Fibroblast of skin of left biceps (primary cell): ENCODE data around the gene GRAMD4.

ENCODE experiments used
- DNase-seq, 2 experiments: peaks; one replicate each; pipeline ENCODE4 v3.0.0-alpha.2; 2013; ENCODE audit warnings: low read depth in 2 of 2

Gene GRAMD4

DNA sequence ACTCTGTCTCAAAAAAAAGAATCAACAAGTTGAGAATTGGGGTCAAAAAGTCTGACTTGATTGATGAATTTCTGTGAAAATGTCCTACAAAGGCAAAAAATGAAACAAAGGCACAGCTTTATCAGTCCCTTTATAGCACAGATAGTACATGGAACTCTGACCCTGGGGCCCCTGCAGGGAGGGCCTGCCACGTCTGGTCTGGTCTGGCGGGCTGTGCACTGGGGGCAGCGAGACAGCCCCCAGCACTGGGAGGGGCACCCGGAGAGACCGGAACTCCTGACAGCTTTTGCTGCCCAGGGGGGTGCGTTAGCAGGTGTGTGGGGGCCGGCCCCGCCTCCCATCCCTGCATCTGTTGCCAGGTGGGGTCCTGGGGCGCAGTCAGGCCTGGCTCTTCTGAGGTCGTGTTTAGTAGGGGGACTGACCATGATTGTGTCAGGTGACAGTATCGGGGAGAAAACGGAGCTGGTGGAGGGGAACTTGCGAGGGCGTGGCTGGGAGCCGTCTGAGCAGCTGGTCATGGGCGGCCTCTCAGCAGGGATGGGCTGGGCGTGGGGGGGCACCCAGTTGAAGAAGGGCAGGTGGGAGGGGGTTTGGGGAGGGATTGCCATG lies 51.7 kb downstream of the GRAMD4 start:
- DNase-seq, result no peak

DNA sequence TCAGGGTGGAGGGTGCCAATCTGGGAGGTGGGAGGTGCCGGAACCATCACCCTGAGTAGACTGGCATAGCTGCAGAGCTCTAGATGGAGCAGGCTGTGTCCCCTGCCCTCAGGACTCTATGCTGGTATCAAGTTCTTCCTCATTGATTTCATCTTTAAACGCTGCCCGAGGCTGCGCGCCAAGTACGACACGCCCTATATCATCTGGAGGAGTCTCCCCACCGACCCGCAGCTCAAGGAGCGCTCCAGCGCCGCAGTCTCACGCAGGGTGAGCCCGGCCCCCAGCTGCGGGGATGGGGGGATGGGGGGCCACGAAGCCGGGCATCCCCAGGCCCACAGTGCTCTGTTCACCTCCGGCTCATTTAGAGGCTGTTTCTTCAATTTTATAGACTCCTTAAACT lies 52.5 kb downstream of the GRAMD4 start:
- no peak for DNase-seq

DNA sequence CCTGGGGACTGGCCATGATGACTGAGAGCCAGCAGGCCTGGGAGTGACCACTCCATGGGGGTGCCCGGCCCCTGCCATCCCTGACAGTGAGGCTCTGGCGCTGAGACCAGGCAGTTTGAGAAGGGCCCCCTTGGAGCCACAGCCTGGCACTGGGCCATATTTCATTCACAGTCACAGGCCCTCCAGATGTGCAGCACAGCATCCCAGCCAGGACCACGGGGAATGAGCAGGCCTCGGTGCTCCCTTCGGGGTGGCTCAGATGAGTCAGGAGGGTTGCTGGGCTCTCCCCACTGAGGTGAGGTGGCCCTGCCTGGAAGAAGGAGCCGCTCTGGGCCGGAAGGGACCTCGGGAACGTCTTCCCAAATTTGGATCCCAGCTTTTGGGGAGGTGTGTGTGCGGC lies 53.0 kb downstream of the GRAMD4 start:
- peak in 1 of 2 experiments; percentile 9 for DNase-seq

DNA sequence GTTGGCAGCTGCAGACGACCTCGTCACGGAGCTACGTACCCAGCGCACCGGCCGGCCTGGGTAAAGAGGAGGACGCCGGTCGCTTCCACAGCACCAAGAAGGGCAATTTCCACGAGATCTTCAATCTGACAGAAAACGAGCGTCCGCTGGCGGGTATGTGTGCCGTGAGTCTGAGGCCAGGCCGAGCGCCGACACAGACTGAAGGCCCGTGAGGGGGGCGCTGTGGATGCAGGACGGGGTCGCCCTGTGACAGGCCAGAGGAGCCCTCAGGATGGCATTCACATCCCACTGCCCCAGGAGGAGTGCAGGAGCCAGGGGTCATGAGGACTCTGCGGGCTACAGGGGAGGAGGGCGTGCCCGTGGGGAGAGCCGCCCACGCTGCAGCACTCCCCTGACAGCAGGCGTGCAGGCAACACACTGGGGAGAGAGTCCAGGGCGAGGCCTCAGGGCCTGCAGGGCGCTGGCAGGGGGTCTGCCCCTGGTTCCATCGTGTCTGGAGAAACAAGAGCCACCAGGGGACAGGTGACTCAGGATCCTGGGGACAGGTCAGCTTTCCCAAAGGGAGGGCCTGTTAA lies 53.6 kb downstream of the GRAMD4 start:
- no peak for DNase-seq

DNA sequence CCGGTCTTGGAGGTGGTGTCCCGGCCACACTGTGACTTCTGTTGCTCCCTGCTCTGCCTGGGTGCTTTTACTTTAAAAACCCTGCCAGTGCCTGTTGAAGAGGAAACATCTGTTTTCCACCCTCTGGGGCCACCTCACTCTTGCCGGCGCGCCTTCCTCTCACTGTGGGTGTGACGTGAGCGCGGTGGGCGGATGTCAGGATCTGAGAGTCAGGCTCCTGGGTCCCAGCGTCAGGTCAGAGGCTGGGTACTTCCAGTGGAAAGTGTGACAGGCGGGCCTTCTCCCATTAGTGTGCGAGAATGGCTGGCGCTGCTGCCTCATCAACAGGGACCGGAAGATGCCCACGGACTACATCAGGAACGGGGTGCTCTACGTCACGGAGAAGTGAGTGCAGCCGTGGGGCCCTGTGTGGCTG lies 54.2 kb downstream of the GRAMD4 start:
- DNase-seq, result no peak

DNA sequence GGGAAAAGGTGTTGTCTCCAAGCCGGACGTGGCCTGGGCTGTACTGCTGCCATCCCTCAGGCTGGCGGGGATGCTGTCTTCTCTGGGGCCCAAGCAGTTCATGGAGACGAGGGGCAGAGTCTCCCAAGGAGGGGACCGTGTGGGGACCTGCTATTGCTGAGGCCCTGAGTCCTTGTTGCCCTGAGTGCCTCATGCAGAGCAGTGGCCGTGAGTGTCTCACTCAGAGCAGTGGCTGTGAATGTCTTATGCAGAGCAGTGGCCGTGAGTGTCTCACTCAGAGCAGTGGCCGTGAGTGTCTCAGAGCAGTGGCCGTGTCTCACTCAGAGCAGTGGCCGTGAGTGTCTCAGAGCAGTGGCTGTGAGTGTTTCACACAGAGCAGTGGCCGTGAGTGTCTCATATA lies 54.7 kb downstream of the GRAMD4 start:
- DNase-seq, result no peak

DNA sequence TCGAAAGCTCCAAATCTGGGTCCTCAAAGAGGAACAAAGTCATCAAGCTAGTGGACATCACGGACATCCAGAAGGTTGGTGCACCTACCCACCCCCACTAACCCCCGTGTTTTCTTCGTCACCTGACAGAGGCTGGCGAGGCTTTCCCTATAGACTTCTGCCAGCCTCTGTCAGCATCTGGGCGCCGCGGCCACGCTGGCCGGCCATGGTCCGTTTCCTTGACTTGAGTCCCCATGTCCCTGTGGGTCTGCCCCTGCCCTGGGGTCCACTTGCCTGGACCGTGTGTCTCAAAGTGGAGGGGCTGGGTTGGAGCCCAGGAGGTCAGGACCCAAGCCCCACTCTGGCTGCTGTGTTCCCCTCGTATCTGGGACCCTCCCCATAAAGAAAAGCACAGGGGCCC lies 55.3 kb downstream of the GRAMD4 start:
- DNase-seq, result no peak

DNA sequence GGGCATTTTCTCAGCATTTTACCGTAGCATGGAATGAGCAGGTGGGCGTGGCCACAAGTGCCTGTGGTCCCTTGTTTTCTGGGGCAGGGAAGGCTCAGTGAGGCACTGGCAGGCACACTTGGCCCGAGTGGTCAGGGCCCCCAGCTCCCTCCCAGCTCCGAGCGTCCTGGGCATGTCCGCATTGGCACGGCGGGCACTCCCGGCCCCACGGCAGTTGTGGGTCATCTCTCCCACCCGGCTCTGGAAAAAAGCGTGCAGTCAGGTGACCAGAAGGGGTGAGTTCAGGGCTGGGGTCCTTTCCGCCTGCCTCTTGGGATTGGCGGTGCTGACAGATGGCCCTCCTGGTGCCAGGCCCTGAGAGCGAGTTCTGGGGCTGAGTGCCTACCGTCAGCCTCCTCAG lies 55.8 kb downstream of the GRAMD4 start:
- DNase-seq, result no peak

DNA sequence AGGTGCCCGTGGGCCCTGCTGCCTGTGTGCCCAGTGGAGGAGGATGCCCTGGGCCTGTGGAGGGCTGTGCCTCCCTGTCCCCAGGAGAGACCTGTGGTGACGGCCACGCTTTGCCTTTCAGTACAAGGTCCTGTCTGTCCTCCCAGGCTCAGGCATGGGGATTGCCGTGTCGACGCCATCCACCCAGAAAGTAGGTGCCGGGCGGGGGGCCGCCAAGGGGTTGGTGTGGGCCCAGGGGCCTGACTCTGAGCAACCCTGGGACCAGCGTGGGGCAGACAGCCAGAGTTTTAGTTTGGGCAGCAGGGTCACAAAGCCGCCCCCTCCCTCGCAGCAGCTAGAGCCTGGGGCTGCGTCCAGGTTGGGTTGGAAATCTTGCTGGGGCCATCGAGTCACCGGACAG lies 56.3 kb downstream of the GRAMD4 start:
- no peak for DNase-seq

DNA sequence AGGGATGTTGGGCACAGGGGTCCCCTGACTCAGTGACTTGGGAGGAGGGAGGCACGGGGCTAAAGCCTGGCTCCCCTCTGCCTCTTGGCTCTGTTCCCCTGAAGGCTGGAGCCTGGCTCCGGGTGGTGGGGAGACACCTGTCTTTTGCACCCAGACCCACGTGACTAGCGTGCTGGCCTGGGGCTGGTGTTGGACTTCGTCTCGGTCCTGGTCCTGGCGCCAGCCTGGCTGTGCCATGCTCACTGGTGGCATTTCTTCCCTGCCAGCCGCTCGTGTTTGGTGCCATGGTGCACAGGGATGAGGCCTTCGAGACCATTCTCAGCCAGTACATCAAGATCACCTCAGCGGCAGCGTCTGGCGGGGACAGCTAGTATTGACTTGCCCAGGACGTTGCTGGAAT lies 56.7 kb downstream of the GRAMD4 start:
- no peak for DNase-seq

DNA sequence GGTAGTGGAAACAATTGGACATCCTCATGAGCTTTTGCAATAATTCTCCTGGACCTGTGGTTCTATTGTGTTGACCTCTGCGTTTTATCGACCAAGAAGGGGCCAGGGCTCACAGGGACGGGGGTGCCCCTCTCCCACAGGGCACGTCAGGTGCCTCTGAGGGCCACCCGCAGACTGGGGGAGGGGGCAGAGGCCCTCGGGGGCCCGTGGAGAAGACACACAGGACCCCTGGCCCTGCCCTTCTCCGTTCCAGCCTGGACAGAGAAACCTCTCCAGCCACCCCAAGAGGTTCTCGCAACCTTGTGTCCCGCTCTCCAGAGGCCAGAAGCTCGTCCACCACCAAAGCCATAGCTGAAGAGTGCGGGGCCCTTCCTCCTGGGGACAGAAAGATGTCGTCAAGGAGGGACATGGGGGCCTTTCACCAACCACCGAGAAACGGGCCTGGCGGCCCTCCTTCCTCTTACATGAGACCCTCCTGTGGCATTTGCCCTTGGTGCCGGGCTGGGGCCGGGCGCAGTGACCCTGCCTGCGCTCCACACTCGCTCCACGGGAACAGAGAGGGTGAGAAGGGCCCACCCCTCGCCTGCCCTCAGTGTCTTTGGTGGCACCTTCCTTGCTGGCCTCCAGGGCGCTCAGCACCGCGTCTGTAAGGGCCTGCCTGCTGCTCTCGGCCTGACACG lies 57.3 kb downstream of the GRAMD4 start:
- DNase-seq, result no peak

DNA sequence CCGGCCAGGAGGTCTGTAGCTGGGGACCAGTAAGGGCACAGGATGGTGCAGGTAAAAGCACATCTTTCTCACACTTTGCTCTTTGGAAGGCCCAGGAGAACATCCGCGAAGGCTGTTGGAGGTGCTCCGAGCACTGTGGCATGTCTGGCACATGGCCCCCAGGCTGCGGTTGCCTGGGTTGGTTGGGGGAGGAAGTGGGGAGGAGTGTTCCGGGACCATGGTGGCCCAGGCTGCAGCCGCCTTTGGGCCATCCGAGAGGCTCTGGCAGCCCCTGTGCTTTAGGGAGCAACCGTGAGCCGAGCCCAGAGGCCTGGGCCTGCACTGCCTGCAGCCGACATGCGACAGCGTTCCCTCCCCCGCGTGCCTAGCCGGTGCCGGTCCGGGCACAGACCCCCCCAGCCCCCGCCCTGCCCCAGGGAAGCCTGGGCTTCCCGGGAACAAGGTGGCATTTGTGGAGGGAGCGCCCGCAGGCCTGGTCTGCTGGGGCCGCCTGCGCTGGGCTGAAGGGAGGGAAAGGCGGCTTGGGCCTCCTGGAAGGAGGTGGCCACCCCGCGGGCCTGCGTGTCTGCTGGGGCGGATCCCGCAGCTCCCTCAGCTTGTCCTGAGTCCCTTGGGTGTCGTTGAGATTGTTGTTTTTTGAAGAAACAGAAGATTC lies 57.9 kb downstream of the GRAMD4 start:
- DNase-seq, result no peak

DNA sequence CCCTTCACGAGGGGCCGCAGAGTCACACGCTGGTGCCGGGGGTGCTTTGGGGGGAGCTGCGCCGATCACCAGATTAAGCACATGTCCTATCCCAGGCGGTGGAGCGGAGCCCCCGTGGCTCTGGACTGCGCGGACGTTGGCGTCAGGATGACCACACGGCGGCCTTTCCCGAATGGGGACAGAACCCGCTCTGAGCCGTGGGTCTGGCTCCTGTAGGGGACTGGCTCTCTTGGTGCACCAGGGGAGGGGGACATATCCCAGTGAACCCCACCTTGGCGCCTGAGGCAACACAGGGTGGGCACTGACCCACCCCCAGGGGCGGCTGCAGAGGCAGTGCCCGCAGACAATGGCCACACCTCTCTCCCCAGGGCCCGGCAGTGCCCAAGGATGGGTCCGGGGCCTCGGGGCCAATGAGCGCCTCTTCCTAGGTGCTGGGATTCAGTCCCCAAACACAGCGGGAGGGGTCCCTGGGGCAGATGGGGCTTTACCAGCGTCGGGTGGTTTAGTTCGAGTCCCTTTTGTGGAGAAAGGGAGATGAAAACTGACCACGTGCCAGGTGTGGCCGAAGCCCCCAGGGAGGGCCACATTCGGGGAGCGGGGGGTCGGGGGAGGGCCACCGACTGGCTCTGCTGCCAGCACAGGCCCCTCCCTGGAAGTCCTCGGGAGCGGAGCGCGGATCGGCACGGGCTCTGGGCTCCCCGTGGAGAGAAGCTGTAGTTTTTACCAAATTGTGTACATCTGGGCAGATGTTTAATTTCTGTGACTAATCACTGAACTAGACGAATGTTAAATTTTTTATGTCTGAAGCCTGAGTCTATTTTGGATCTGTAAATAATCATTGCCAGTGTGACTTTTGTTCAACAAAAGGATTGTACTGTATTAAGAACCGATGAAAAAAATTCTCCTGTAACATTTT lies 58.9 kb downstream of the GRAMD4 start:
- DNase-seq, result peak; percentile 5 to 15

DNA sequence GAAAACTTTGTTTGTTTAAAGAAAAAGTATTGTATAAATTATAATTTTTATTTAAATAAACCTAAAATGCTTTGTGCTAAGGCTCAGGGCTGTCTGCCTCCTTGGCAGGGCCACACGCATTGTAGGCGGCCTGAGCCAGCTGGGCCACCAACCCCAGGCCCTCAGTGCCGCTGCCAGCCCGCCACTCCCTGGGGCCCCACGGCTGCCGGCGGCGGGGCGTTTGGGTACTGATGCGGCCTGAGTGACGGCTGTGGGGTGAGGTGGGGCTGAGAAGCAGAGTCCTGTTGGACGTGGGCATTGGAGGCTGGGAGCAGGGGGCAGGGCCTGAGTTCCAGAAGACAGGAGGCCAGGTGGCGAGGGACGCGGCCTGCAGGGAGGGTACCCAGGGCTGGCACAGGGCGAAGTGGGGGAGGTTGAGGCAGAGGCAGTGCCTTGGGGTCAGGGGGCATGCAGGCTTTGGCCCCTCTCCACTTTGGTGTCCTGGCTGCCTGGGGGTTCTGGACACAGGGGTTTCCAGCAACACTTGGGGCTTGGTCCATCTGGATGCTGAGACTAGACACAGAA lies 59.6 kb downstream of the GRAMD4 start:
- no peak for DNase-seq

DNA sequence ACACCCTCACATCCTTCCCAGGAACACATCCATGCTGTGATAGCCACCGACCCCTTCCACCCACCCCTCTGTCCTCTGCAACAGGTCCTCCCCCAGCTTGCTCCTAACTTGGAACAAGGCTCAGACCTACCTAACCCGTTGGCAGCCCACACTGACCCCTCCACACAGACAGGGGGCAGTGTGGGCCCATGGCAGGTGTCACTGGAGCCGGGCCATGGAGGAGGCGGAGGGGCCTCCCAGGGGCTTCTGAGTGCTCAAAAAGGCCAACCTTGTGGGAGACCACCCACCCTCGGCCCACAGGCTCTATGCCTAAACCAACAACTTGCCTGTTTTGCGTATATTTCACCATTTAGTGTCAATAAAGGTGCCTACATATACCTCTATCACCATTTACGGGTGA lies 60.8 kb downstream of the GRAMD4 start:
- DNase-seq, result no peak

DNA sequence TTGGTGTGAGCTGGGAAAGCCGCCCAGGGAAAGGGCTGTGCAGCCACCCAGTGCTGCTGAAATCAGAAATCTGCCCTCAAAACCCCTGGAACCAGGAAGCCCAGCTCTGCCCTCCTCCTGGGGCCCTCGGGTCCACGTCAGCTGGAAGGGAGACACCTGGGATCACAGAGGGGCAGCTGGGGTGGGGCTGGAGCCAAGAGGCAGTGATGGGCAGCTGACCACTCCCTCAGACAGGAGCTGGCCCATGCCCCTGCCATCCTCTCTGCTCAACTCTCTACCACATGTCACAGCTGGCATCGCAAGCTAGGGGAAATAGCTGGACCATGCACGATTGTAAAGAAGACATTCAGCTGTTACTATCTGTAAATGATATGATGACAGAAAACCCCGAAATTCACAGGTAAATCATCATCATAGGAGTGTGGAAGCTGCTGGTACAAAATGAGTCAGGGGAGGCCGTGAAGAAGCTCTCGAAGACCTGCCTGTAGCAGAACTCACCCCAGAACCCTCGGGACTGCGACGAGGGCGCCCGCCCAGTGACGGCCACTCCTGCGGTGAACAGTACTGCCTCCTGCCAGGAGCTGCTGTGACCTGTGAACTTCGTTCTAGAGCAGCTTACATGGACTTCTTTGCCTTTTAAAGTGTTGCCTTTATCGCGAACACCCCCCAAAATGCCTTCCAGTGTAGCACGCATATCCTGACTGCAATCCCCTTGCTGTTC lies 62.0 kb downstream of the GRAMD4 start:
- DNase-seq, result no peak

DNA sequence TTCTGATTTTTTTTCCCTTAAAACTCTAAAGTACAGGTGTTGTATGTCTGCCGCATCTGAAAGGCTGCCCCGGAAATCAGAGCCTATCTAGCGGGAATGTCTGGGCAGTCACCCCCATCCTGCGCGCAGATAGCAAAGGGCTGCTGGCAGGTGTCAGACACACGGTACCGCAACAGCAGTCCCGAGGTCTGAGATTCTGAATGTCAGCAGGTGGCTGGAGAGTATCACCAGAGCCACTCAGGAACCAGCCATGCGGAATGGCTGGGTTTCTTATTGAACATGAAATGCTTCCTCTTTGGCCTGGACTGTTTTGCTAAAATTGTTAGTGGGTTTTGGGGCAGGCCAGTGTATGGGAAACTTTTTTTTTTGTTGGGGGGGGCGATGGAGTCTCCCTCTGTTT lies 64.5 kb downstream of the GRAMD4 start:
- DNase-seq, result no peak

DNA sequence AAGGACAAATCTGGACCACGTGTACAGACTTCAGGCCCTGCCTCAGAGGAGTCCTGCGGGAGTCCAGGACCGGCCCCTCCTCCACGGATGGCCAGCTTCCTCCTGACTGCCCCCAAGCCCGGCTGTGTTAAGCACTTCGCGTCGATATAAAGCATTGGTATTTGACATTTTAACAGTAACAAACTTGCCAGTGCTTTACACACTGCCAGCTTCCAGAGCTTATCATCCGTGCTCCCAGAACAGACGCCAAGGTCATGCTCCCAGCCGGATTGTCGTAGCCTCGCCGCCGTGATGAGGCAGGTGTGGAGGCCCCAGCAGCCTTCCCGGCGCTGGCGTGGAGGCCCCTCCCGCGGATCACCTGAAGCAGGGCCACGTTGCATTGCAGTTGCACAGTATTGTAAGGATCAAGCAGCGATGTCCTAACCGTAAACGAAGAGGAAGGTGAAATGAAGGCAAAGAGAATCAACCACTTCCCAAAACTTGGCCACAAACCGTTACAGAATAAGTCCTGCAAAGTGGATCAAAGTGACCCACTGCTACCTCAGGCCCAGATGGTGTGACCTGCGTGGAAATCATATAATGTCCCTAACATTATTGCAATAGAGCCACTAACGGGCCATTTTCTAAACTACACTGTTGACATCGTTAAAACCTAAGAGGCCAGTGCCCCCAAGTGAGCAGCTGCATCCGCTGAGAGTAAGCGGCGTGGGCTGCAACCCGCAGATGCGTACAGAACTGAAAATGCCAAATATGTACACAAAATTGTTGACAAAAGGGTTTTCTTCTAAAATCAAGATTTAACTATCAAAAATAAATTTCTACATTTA lies 66.2 kb downstream of the GRAMD4 start:
- DNase-seq, result no peak

DNA sequence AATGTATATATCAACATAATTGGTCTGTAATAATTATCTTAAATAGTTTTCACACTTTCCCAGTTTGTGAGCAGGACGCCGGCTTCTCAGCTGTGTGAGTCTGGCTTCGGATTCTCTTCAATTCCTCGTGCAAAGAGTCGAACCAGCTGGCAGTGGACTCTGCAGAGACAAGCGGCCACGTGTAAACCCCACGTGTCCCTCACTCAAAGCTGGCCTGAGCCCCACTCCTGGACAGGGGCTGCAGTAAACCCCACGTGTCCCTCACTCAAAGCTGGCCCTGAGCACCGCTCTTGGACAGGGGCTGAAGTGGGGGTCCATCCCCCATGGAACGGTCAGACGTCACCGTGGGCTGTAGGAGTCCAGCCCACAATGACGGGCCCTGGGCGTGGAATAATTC lies 66.9 kb downstream of the GRAMD4 start:
- DNase-seq, result no peak

DNA sequence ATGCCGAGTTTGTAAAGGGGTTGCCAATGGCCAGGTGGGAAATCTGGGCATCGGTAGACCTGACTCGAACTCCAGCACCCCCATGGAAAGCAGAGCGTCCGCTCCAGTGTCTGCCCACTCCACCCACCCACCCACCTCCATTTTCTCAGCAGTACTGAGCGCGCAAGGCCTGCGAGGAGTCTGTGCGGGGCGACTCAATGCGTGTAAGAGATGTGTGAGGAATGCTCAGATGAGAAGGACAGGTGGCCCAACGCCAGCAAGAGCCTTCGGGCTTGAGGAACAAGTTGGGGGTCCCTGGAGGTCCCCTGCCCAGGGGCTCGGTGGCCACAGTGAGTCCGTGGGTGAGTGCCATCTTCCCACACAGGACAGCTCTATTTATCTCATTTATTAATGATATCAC lies 67.3 kb downstream of the GRAMD4 start:
- DNase-seq, result no peak
